GM19328 (cell line): Measurements from ENCODE around the gene SAXO1.

ENCODE experiments used
- ATAC-seq: cut with Tn5 transposase; IDR thresholded peaks from one replicate; pipeline ENCODE4 v1.9.1; 2021; ENCODE audit warnings: mild to moderate bottlenecking, moderate library complexity; ENCODE audit not compliant: unreplicated experiment

Gene SAXO1

GRCh38 chr9:18920141-18921084 is 112.6 kb downstream of the SAXO1 start:
- ATAC-seq = no peak

GRCh38 chr9:18911714-18912342 is 121.2 kb downstream of the SAXO1 start:
- ATAC-seq = no peak

GRCh38 chr9:18910916-18911315 is 122.1 kb downstream of the SAXO1 start:
- ATAC-seq = no peak

- no peak for ATAC-seq
Measured at GRCh38 chr9:18910435-18910834, 122.6 kb downstream of the SAXO1 start.

- ATAC-seq = no peak
Measured at GRCh38 chr9:18909140-18910018, 123.6 kb downstream of the SAXO1 start.

- ATAC-seq = no peak
Measured at GRCh38 chr9:18907927-18908625, 124.9 kb downstream of the SAXO1 start.

- no peak for ATAC-seq
Measured at GRCh38 chr9:18906656-18907395, 126.2 kb downstream of the SAXO1 start.

- no peak for ATAC-seq
Measured at GRCh38 chr9:18905883-18906629, 127.0 kb downstream of the SAXO1 start.

- ATAC-seq = no peak
Measured at GRCh38 chr9:18905028-18905882, 127.8 kb downstream of the SAXO1 start.

- no peak for ATAC-seq
Measured at GRCh38 chr9:18903450-18903849, 129.6 kb downstream of the SAXO1 start.

- no peak for ATAC-seq
Measured at GRCh38 chr9:18896531-18897179, 136.4 kb downstream of the SAXO1 start.

- no peak for ATAC-seq
Measured at GRCh38 chr9:18896004-18896403, 137.0 kb downstream of the SAXO1 start.

GRCh38 chr9:18893491-18893890 is 139.5 kb downstream of the SAXO1 start:
- no peak for ATAC-seq

GRCh38 chr9:18893046-18893445 is 140.0 kb downstream of the SAXO1 start:
- no peak for ATAC-seq

GRCh38 chr9:18891946-18892670 is 140.9 kb downstream of the SAXO1 start:
- ATAC-seq = no peak

GRCh38 chr9:18890372-18890771 is 142.6 kb downstream of the SAXO1 start:
- ATAC-seq = no peak

GRCh38 chr9:18889550-18889949 is 143.5 kb downstream of the SAXO1 start:
- no peak for ATAC-seq
